ENCODE results near the gene PRPS1. TPM values are rescaled to one million over a fixed set of nuclear protein-coding genes. Genes with fewer than 3 reads are reported as not detected.

The PRPS1 gene
- 20.7 and 26.5 TPM in 2 replicates for total RNA-seq

DNA sequence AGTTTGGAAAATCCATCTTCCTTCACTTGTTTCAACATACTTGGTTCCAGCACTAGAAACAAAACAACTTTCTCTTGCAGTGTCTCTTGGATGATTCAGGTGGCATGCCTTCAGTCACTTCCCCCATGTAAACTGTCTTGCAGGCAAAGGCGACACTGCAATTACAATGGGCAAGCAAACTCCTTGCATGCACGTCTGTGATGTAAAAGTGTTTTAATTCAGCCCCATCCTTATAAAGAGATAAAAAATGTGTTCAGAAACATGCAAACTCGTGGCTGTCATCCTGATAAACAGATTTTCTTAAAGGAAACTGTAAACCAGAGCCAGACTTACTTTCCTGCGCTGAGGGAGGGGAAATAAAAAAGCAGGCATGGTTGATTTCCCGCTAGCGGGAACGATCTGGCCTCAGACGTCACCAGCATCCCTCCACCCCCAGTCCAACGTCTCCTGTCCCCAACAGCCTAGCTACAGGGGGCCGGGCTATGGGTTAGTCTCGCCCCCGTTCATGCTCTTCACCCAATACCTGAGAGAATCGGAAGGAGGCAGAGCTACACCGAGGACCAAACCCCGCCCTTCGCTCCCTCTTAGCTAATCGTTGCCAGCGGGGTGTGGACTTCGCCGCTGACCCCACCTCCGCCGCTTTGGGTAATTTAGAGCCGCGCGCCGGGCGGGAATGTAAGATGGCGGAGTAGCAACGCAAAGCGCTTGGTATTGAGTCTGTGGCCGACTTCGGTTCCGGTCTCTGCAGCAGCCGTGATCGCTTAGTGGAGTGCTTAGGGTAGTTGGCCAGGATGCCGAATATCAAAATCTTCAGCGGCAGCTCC is at the start of gene PRPS1:
Gene PRPS1 (plus strand): TSS at position 673 of the 824 bp plus-strand sequence. CDS start 119 bp downstream, at position 792.

Other genes starting within 250 kb of the PRPS1 start
- not detected in 2 replicates for gene FRMPD3, start 178.9 kb upstream of the PRPS1 start, total RNA-seq
- gene TSC22D3, start 147.3 kb downstream of the PRPS1 start, total RNA-seq: 30.9 and 47.0 TPM in 2 replicates
- not detected in 2 replicates for gene NCBP2L, start 149.2 kb downstream of the PRPS1 start, total RNA-seq
- gene MID2, start 197.4 kb downstream of the PRPS1 start, total RNA-seq: 6.6 and 12.9 TPM in 2 replicates

All from subcutaneous preadipocyte (primary cell).